Hepatocyte (in vitro differentiated cells): ENCODE measurements around the gene UGT1A7. TPM values are rescaled to one million over a fixed set of nuclear protein-coding genes. Genes with fewer than 3 reads are reported as not detected.

ENCODE experiments used
- DNase-seq: peaks from one replicate; pipeline ENCODE4 v3.0.0-alpha.2; 2016; ENCODE audit warnings: low spot score
- H2AFZ ChIP-seq: fragments of 200-600 bp; sonication (generic); 2 replicates; pipeline ENCODE4 v1.6.0; 2016; ENCODE audit warnings: antibody characterized with exemption, mild to moderate bottlenecking
- H3K27ac ChIP-seq: fragments of 200-600 bp; sonication (generic); 2 replicates; pipeline ENCODE4 v1.5.1; 2016; ENCODE audit warnings: mild to moderate bottlenecking
- H3K27me3 ChIP-seq: fragments of 200-600 bp; sonication (generic); 2 replicates; pipeline ENCODE4 v1.6.1; 2016
- H3K36me3 ChIP-seq: fragments of 200-600 bp; sonication (generic); replicated peaks from 2 replicates; pipeline ENCODE4 v1.5.1; 2016; ENCODE audit warnings: low read depth; ENCODE audit not compliant: insufficient read depth
- H3K4me1 ChIP-seq: fragments of 200-600 bp; sonication (generic); 2 replicates; pipeline ENCODE4 v1.5.1; 2016; ENCODE audit warnings: mild to moderate bottlenecking, moderate library complexity; ENCODE audit not compliant: insufficient read depth
- H3K4me2 ChIP-seq: fragments of 200-600 bp; sonication (generic); 2 replicates; pipeline ENCODE4 v1.6.0; 2016
- H3K4me3 ChIP-seq: fragments of 200-600 bp; sonication (generic); 2 replicates; pipeline ENCODE4 v1.5.1; 2016; ENCODE audit warnings: mild to moderate bottlenecking
- H3K79me2 ChIP-seq: fragments of 200-600 bp; sonication (generic); 2 replicates; pipeline ENCODE4 v1.6.0; 2017; ENCODE audit warnings: mild to moderate bottlenecking
- H3K9me2 ChIP-seq: fragments of 200-600 bp; sonication (generic); replicated peaks from 2 replicates; pipeline ENCODE4 v1.6.0; 2017; ENCODE audit warnings: mild to moderate bottlenecking; ENCODE audit not compliant: insufficient read depth
- H3K9me3 ChIP-seq: fragments of 200-600 bp; sonication (generic); 2 replicates; pipeline ENCODE4 v1.5.1; 2016; ENCODE audit warnings: low read depth, mild to moderate bottlenecking
- H4K20me1 ChIP-seq: fragments of 200-600 bp; sonication (generic); 2 replicates; pipeline ENCODE4 v1.6.0; 2016; ENCODE audit warnings: mild to moderate bottlenecking; ENCODE audit not compliant: insufficient read depth, poor library complexity, severe bottlenecking
- CTCF ChIP-seq: fragments of 200-600 bp; sonication (generic); IDR thresholded peaks from 2 replicates; pipeline ENCODE4 v1.5.1; 2016; ENCODE audit warnings: antibody characterized with exemption, mild to moderate bottlenecking; ENCODE audit not compliant: poor library complexity
- EZH2 ChIP-seq: fragments of 200-600 bp; sonication (generic); IDR thresholded peaks from 2 replicates; pipeline ENCODE4 v1.6.1; 2016; ENCODE audit warnings: antibody characterized with exemption, mild to moderate bottlenecking, borderline replicate concordance
- EZH2phosphoT487 ChIP-seq: fragments of 200-600 bp; sonication (generic); IDR thresholded peaks from one replicate; pipeline ENCODE4 v1.6.1; 2018; ENCODE audit warnings: antibody characterized with exemption, mild to moderate bottlenecking, low read depth, moderate library complexity; ENCODE audit not compliant: unreplicated experiment, severe bottlenecking
- WGBS: methylation state at CpG from one replicate; pipeline ENCODE4 v1.1.6; 2016; ENCODE audit warnings: low lambda C conversion rate; ENCODE audit errors: missing lambda C conversion rate; 5-methylcytosine and 5-hydroxymethylcytosine counted together
- polyA plus RNA-seq: library from polyadenylated mRNA; unstranded; fragments of >200 nt; fragmentation: Nextera tagmentation; extraction: Ambion mirVana; gene quantifications from 2 replicates; pipeline ENCODE4 v1.2.1, GENCODE V29; 2016
- total RNA-seq: library from RNA; depleted of rRNA; stranded (reverse); fragments of >200 nt; gene quantifications from 2 replicates; pipeline ENCODE4 v1.2.3, GENCODE V29; 2014

UGT1A7 gene
- total and polyA plus RNA-seq, 2 experiments from 2014 or later = 0.07 TPM; not detected in 1

GRCh38 chr2:233754872-233755611, 73.3 kb downstream of the UGT1A7 start:
- WGBS = 96% methylated on average over 38 of the region's 44 CpGs
- no peak for DNase-seq
- no peak overlapping the region for H3K4me2 ChIP-seq
- no peaks in the 10 kb centered on the region for H3K27me3 ChIP-seq
- no peaks in the 10 kb centered on the region for H3K9me2 ChIP-seq
- no peak overlapping the region for H3K27ac ChIP-seq
- no peak for TF ChIP-seq EZH2phosphoT487
- TF ChIP-seq CTCF = no peak
- no peak for TF ChIP-seq EZH2
- H3K4me3 ChIP-seq = no peak overlapping the region
- H3K9me3 ChIP-seq = no peaks in the 10 kb centered on the region
- H3K79me2 ChIP-seq = no peaks in the 10 kb centered on the region
- no peak overlapping the region for H2AFZ ChIP-seq
- no peaks in the 10 kb centered on the region for H3K36me3 ChIP-seq
- no peaks in the 10 kb centered on the region for H4K20me1 ChIP-seq
- peaks cover 11% of the 10 kb centered on the region for H3K4me1 ChIP-seq

GRCh38 chr2:233756429-233757081, 74.9 kb downstream of the UGT1A7 start:
- Histone ChIP-seq H3K36me3 (no peaks in the 10 kb centered on the region), H3K9me3 (no peaks in the 10 kb centered on the region), H4K20me1 (no peaks in the 10 kb centered on the region), H2AFZ (no peak overlapping the region), H3K27me3 (no peaks in the 10 kb centered on the region), H3K27ac (peak overlapping the region; percentile 50), H3K4me2 (no peak overlapping the region), H3K4me1 (peaks cover 11% of the 10 kb centered on the region), H3K9me2 (no peaks in the 10 kb centered on the region), H3K4me3 (no peak overlapping the region), H3K79me2 (no peaks in the 10 kb centered on the region)
- DNase-seq = peak; percentile 58
- WGBS = 67% methylated on average over 7 of the region's 7 CpGs
- TF ChIP-seq EZH2phosphoT487 = no peak
- TF ChIP-seq EZH2 = no peak
- TF ChIP-seq CTCF = no peak

DNA sequence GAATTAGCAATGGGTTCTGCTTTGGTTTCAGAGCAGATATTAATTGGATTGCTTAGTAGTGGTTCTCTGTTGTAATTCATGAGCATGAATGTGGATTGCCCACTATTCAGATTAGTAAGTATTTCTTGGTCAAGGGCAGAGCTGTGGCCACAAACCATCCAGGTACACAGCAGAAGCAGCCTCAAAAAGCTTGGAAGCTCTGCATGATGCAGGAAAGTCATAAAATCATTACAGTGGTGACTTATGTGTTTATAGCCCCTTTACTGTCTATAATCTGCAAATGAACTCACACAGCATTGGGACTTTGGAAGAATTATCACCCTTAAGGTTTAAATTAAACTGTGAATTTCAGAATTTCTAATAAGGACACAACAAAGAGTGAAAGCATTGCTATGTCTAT, 76.4 kb downstream of the UGT1A7 start:
- Histone ChIP-seq H2AFZ (no peak overlapping the region), H4K20me1 (no peaks in the 10 kb centered on the region), H3K4me1 (peaks cover 11% of the 10 kb centered on the region), H3K27ac (peak overlapping the region; percentile 74), H3K79me2 (no peaks in the 10 kb centered on the region), H3K4me3 (no peak overlapping the region), H3K27me3 (no peaks in the 10 kb centered on the region), H3K36me3 (no peaks in the 10 kb centered on the region), H3K9me3 (no peaks in the 10 kb centered on the region), H3K9me2 (no peaks in the 10 kb centered on the region), H3K4me2 (no peak overlapping the region)
- TF ChIP-seq EZH2 = no peak
- no peak for TF ChIP-seq EZH2phosphoT487
- TF ChIP-seq CTCF = no peak
- no peak for DNase-seq
